ENCODE data around the gene KIAA1549.
A peak's percentile ranks its signal among the peaks of the same experiment; 100 is the strongest.
"Not testable (repeated sequence)": the region's sequence is repeated elsewhere in the genome, so short reads cannot be mapped to it uniquely, and the experiment has no call there.

The KIAA1549 gene

DNA sequence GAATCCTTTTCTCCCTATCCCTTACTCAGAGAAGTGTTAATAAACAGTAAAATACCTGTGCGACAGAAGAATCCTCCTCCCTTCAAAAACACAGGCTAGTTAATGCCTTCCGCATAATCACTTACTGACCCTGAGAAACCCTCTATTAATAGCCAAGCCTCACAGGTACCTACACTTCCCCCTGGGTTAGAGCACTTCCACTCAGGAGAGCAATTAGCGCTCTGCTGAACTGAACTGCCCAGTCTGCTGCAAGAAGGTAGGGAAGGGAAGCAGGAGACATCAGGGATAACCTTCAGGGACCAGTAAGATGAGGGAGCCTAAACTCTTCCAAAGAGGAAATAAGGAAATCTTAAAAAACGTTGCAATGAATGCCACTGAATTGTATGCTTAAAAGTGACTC lies 39.6 kb downstream of the KIAA1549 start:
- no peak for DNase-seq

DNA sequence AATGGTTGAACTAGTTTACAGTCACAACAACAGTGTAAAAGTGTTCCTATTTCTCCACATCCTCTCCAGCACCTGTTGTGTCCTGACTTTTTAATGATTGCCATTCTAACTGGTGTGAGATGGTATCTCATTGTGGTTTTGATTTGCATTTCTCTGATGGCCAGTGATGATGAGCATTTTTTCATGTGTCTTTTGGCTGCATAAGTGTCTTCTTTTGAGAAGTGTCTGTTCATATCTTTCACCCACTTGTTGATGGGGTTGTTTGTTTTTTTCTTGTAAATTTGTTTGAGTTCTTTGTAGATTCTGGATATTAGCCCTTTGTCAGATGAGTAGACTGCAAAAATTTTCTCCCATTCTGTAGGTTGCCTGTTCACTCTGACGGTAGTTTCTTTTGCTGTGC lies 40.6 kb downstream of the KIAA1549 start:
- not testable (repeated sequence) for DNase-seq

DNA sequence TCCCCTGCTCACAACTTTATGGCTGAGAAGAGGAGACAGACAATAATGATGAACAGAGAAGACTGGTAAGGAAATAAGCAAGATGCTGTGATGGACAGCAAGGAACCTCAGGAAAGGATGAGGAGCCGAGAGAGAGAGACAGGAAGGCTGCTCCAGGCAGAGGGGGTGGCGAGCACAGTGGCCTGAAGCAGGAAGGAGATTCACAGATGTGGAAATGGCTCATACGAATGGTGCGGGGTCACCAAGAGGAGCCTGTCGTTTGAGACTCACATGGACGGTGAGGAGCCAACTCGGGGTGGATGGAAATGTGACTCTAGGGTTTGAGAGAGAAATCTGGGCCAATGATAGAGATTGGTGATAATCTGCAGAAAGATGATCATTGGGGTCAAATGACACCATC lies 43.7 kb downstream of the KIAA1549 start:
- DNase-seq, result no peak

DNA sequence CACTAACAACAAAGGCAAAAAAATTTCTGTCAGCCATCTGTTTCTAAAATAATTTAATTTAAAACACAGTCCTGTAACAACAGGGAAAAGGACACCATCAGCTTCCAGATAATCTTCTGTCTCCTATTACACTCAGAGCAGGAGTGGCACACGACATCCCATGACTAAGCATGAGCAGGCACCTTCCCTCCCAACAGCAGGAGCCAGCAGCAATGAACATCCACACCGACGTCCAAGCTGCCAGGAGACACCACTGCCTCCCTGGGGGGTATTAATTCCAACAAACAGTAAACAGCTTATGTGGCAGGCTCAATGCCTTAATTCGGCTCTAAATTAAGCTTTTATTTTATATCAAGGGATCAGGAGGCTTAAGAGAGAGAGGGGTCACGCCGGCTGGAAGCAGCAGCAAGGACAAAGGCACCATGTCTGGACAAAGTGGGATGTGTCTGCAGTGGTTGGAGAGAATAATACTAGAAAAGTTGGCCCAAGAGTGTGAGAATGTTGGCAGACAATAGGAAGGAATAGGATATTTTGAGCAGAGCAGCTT lies 45.7 kb downstream of the KIAA1549 start:
- peak in 1 of 2 experiments; percentile 15 for DNase-seq

DNA sequence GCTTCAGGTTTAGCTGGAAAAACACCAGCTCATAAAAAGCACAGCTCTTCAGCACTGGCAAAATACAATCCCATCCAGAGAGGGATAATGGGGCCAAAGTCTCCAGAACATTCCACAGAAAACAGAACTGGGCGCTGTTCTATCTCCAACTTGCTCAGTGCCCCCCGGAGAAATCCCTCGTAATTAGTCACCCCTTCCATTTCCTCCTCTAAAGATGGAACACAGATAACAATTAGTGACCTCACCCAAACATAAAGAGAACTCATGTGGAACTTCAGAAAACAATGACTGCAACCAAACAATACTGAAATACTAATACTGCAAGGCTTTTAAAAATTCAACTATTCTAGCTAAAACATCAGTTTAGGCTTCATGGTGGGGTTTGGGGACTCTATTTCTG lies 46.3 kb downstream of the KIAA1549 start:
- no peak for DNase-seq

DNA sequence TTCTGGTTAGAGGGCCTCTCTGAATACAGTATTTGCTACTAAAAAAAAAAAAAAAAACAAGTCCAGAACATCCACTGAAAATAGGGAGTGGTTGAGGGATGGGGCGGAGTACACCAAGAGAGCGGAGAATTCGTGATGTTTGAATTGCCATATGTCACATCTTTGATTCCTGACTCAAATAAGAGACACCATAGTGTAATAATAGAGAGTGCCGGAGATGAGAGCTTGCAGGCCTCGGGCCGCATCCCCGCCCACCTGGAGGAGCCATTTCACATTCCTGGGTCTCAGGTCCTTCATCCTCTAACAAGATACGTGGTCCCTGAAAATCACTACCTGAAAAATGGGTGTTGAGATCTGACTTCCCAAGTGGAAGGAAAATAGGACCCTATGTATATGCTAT lies 46.8 kb downstream of the KIAA1549 start:
- DNase-seq, result no peak

DNA sequence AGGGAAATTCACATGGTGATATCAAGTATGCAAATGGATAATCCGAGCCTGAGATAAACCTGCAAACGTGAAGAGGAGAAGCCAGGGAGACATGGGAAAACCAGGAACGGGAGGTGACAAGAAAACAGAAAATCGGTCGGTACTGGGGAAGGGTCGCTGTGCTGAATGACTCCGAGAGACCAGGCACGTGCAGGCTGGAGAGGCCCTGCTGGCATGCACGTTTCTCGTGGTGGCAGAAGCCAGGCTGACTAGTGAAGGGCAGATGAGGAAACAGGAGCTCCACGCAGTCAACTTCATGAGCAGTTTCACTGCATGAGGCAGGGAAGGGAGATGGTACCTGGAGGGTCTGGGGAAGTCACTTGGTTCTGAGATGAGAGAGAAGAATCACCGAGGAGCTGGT lies 48.3 kb downstream of the KIAA1549 start:
- DNase-seq, result no peak

DNA sequence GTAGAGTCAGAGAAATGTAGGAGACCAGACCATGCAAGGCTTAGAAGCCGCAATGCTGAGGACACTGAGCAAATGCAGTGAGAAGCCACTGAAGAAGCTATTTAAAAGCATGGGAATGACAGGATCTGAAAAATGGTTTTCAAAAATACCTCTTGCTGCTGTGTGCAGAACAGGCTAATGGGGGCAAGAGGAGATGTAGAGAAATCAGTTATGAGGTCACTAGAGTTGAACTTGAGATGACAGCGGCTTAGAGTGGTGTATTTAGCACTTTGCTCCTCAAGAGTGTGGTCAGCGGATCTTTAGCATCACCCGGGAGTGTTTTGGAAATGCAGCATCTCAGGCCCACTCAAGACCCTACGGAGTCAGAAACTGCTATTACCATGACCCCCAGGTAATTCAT lies 48.8 kb downstream of the KIAA1549 start:
- no peak for DNase-seq

DNA sequence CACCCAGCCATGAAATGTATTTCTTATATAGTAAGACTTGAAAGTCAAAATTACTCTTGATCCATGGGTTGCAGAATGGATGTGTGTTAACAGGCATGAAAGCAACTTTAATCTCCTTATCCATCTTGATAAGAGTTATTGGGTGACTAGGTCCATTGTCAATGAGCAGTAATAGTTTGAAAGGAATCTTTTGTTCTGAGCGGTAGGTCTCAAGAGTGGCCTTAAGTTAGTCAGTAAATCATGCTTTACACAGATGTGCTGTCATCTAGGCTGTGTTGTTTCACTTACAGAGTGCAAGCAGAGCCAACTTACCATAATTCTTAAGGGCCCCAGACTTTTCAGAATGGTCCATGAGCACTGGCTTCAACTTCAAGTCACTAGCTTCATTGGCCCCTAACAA lies 51.2 kb downstream of the KIAA1549 start:
- DNase-seq, result no peak

DNA sequence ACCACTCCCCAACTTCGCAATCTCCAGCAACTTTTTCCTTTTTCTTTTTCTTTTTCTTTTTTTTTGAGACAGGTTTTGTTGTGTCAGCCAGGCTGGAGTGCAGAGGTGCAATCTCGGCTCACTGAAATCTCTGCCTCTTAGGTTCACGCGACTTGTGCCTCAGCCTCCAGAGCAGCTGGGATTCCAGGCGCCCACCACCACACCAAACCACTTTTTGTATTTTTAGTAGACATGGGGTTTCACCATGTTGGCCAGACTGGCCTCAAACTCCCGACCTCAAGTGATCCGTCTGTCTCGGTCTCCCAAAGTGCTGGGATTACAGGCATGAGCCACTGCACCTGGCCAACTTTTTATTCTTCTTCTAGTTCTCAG lies 55.0 kb downstream of the KIAA1549 start:
- no peak for DNase-seq

DNA sequence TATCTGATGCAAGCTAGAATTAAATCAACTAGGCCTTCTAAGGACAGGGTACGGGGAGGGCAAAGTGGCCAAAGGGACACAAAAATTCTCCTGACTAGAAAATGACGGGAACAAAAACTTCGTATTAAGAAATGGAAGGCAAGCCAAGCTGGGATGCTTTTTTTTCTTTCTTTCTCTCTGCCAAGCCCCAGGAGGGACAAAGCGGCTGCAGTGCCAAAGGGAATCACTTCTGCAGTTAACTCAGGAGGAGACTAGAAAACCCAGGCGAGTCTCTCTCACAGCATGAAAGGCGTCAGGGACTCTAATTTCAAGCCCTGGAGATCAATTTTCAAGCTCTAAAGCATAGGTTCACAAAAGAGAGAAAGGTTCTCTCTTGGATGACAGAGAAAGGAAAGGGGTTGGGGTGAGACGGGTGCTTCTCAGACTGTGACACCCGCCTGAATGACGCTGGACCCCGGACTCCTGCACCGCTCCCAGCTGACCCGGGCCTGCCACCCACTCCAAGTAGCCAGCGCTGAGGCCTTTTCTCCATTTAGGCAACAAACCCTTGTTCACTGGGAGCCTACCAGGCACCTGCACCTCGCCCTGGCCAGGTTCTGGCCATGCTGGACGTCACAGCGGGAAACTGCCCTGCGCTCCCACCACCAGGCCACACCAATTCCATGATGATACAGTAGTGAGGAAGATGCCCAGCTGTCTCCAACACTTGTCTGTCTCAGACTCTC lies 56.5 kb downstream of the KIAA1549 start:
- DNase-seq, result peak in 1 of 2 experiments; percentile 35

DNA sequence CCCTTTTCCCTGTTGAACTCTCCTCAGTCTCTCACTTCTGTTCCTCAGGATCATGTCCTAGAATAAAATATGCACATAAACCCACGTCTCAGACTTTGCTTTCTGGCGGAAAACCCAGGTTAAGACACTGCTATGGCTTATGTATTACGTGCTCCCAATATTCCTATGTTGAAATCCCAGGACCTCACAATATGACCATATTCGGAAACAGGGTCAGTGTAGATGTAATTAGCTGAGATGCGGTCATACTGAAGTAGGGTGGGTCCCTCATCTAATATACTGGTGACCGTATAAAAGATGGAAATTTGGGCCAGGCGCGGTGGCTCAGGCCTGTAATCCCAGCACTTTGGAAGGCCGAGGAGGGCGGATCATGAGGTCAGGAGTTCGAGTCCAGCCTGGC lies 59.9 kb downstream of the KIAA1549 start:
- no peak for DNase-seq

DNA sequence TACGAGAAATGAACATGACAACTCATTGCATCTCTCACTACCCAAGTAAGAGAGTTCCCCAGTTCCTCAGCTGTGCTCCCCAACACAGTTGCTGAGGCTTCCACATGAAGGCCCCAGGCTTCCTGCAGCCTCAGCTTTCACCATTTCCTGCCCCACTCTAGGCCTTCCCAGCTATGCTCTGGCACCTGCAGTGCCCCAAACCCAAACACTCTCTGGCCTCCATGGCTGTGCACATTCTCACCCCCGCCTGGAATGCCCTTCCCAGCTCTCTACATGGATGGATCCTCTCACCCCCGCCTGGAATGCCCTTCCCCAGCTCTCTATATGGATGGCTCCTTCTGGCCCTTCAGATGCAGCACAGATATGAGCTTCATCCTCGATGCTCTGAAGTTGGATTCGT lies 61.3 kb downstream of the KIAA1549 start:
- DNase-seq, result no peak

DNA sequence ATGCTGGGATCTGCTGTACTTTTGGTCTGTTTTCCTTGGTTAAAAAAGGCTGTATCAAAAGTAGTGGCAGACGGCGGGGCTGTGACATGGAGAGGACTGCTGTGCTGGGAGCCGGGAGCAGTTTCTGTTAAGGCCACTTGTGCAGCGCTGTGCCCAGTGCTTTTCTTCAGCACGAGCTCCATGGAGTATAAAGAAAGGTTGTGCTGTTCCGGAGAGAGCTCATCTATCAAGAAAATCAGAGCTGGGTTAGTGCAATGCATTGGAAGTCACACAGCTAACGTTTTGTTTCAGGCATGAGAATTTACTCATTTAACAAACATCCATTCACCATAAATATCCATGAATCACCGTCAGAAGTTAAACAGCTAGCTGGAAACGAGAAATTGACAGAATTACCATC lies 62.0 kb downstream of the KIAA1549 start:
- DNase-seq, result no peak

DNA sequence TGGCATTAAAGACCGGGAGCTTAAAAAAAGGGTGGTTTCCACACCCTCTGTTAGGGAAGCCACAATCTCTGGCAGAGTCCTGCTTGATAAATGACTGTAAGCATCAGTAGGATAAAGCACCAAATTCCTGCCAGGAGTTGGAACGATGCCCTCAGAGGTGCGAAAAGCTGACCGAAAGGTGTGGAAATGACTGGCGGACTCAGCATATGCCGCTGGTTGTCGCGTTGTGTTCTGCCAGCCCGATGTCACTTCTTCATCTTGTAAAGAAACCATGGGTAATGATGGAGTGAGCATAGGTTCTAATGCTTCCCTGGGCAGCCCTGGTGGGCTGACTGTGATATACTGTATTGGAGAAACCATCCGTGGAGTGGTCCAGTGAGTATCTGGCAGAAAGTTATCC lies 62.4 kb downstream of the KIAA1549 start:
- DNase-seq, result no peak

DNA sequence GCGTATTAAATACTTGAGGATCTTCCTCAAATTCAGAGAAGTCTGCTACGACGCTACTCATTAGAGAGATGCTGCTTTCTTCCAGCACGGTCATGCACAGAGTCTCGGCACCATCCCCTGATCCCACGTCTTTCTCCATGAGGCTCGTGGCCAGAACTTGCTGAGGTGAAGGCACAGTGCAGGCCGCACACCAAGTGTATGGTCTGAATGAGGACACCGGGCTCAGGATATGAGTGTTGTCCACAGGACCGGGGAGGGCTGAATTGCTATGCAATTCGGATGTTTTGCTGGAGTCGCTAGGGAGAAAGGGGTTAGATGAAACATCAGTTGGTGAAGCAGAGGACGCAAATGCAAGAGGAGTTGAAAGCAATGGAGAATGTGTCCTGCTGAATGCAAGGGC lies 63.0 kb downstream of the KIAA1549 start:
- no peak for DNase-seq

DNA sequence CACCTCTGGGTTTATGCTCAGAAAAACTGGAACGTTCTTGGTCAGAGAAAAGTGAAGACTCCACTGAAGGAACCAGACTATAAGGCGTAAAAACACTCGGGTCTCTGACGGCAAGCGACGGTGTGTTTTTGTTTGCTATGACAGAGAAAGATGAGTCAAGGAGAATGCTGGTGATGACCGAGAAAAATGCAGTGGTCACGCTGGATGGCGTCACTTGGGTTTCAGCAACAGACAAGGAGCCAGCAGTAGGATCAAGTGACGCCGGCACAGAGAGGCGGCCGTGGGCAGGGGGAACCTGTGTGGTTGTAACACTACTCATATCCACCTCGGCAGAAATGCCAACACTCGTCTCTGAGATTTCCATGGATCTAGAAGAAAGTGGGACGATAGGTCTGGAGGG lies 63.4 kb downstream of the KIAA1549 start:
- DNase-seq, result no peak

DNA sequence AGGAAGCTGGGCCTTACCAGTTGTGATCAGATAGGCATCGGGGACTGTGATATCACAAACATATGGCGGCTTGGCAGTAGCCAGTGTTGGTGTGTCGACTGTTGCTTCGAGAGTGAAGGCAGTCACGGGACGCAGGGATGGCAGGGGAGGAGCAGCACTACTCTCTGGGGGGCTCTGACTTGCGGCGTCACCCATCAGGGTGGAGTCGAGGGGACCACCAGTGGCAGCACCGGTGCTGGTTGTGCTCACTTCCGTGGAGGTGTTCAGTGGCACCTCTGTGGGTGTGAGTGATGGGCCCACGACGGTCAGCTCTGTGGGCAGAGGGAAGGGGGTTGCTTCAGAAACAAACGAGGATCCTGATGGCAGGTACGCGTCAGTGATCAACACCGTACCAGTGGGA lies 64.5 kb downstream of the KIAA1549 start:
- DNase-seq, result no peak

DNA sequence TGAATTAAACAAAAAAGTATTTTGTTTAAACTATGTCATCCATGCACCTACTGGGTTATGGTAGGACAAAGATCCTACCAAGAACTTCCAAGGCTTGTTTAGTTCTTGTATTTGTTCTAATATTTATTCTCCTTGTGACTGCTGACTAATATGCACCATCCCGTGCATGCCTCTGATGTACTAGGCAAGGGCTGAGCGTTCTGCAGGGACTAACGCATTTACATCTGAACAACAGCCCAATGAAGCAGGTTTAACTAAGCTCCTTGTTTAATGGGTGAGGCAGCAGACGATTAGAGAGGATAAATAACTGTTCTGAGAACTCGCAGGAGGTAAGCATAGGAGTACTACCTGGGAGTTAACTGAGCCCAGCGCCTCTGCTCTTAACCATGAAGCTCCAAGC lies 64.9 kb downstream of the KIAA1549 start:
- no peak for DNase-seq

DNA sequence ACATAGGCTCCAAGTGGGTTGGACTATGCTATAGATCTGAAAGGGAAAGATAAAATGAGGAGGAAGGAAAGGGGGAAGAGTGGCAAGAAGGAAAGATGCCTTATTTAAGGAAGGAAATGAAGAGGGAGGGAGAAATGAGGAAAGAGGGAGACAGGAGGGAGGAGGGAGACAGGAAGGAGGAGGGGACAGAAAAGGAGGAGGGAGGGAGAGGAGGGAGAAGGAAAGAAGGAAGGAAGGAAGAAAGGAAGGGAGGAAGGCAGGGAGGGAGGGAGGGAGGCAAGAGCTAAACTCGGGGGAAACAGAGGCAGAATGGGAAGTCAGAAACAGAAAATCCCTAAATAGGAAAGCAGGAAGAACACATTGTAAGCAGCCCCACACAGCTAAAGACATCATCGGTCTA lies 67.4 kb downstream of the KIAA1549 start:
- DNase-seq, result no peak

DNA sequence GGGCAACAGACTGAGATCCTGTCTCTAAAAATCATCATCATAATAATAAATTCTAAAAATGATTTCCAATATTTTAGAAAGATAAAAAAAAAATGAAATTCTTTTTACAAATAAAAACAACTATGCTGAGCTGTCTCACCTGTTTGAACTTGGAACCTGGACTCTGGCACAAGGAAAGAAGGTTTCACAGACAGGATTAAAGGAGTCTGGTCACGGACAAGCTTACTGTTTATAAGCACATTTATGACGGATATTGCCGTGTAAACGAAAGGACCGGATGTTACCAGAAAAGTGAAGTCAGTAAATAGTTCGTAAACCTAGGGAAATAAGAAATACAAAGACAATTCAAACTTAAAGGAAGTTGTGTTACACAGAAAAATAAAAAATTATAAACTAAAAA lies 70.2 kb downstream of the KIAA1549 start:
- no peak for DNase-seq

DNA sequence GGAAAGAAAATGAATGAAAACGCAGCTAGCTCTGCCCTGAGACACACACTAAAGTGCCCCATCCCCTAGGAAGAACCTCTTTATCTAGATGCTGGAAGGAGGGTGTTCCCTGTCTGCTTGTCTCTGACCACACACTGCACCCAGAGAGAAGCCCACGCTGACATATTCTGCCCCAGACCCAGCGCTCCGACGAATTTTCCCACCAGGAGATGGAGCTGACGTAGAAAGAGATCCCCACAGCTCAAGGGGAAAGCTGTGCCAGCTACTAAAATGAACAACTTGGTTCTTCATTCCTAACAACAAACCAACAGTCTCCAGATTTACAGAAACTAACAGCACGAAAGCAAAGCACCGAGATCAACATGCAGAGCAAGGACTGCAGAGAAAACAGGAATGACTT lies 73.3 kb downstream of the KIAA1549 start:
- no peak for DNase-seq

DNA sequence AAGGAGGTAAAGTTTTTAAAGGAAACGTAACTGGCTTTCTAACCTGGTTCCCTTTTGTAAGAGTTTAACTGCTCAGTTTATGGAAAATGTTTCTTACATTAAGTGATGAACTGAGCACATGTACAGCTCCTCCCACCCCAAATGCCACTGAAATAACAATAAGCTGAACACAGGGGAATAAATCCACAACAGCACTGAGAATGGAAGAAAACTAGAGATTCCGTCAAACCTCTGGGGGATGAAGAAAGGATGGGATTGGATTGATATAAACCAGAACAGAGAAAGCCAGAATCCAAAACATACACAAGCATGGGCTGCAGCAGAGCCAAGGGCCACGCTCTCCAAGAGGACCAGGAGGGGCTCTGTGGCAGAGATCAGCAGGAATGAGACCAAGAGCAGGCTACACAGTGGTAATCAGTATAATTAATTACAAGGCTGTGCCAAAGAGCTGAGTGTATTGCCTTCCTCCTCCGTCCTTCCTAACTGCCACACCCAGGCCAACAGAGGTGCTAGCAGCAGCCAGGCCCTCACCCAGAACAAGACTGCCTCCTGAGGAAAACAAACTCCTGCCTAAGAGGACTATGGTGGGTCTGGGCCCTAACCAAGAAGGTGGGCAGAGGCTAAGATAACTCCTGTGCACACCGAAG lies 73.9 kb downstream of the KIAA1549 start:
- no peak for DNase-seq

DNA sequence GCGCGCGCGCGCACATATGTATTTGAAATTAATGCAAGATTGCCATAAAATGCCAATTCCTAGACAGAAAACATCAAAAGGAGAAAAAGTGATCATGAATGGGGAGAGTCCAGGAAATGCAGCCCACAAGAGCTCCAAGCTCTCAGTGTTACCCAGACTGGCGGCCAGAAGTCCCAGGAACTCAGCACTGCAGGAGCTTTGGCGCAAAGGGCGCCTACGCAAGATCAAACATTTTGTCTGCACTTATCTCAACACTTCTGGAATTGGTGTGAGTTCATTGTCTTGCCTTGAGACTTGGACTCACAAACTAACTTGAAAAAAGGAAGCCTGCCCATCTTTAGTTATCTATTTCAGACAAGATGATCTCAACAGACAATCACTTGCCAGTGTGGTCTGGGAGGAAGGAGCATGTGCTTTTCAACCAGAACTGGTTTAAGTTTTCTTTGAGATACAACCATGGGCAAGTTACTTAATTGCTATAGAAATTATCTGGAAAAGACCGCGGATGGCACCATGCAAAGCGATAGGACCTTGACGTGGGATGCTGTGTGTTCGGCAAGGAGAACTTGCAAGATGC lies 77.2 kb downstream of the KIAA1549 start:
- no peak for DNase-seq
